ENCODE results near the gene COG3. TPM values are rescaled to one million over a fixed set of nuclear protein-coding genes. Genes with fewer than 3 reads are reported as not detected.

COG3 gene
- total RNA-seq, 1 donor: 31.2 TPM

DNA sequence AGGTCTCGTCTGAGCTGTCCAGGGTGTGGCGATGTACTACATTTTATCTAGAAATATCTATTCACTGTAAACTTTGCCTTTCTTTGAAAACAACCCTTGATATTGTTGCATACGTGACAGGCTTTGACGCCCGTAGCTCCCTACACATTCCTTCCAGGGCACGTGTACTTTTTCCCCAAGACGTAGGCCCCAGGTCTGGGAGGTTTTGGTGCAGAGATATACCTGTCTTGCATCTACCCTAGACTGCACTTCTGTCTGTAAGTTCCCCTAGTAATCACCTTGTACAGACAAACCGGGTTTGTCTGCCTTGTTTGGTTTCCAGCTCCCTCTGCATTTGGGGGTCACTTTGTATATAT is 81.6 kb downstream of the COG3 start:
- H3K4me3 ChIP-seq (ENCODE audit: low read depth, low read length): no peak overlapping the region
- DNase-seq (ENCODE audit: low read depth): no peak
- TF ChIP-seq, protein P1, sequence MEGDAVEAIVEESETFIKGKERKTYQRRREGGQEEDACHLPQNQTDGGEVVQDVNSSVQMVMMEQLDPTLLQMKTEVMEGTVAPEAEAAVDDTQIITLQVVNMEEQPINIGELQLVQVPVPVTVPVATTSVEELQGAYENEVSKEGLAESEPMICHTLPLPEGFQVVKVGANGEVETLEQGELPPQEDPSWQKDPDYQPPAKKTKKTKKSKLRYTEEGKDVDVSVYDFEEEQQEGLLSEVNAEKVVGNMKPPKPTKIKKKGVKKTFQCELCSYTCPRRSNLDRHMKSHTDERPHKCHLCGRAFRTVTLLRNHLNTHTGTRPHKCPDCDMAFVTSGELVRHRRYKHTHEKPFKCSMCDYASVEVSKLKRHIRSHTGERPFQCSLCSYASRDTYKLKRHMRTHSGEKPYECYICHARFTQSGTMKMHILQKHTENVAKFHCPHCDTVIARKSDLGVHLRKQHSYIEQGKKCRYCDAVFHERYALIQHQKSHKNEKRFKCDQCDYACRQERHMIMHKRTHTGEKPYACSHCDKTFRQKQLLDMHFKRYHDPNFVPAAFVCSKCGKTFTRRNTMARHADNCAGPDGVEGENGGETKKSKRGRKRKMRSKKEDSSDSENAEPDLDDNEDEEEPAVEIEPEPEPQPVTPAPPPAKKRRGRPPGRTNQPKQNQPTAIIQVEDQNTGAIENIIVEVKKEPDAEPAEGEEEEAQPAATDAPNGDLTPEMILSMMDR (IDR thresholded peaks at IDR 0.05; ENCODE audit: insufficient read depth, low read length): no peak

DNA sequence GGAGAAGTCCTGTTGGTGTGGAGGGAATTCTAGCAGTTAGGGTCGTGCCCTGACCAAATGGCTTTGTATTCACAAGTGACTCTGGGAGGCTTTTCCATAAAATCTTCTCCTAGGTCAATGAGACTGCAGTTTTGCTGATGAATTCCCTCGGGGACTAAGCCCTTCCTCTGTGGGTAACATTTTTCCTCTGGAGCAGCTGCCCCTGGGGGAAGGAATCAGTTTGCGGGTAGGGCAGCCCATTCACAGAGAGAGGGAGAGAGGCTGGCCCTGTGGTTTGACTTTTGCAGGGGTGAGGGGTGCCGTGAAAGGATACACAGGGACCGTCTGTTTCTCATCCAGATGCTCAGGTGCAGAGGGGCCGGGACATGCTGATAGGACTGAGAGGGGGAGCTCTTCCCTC is 83.5 kb downstream of the COG3 start:
- TF ChIP-seq, protein P1 (IDR thresholded peaks at IDR 0.05; ENCODE audit: insufficient read depth, low read length): no peak
- no peak overlapping the region for H3K4me3 ChIP-seq (ENCODE audit: low read depth, low read length)
- DNase-seq (ENCODE audit: low read depth): no peak

DNA sequence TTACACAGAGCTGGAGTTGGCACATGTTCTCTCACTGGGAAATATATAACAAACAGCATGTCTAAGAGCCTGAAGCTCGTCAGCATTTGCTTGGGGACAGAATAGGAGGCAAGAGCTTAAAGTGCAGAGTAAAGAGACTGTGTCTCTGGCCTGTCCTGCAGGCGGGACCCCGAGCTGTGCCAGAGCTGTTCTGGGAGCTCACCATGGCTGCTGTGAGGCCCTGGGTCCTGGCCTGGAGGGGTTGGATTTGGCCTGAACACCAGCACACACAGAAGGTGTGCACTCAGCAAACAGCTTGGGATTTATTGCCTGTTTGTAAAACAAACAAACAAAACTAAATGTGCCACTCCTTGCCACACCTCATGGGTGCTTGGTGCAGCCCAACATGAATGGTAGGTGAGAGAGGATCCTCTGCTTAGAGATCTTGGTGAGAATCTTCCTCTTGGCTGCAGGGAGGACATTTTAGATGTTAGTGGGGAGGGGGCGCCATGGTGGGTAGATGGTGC is 89.9 kb downstream of the COG3 start:
- H3K4me3 ChIP-seq (ENCODE audit: low read depth, low read length): no peak overlapping the region
- TF ChIP-seq, protein P1 (IDR thresholded peaks at IDR 0.05; ENCODE audit: insufficient read depth, low read length): no peak
- no peak for DNase-seq (ENCODE audit: low read depth)

DNA sequence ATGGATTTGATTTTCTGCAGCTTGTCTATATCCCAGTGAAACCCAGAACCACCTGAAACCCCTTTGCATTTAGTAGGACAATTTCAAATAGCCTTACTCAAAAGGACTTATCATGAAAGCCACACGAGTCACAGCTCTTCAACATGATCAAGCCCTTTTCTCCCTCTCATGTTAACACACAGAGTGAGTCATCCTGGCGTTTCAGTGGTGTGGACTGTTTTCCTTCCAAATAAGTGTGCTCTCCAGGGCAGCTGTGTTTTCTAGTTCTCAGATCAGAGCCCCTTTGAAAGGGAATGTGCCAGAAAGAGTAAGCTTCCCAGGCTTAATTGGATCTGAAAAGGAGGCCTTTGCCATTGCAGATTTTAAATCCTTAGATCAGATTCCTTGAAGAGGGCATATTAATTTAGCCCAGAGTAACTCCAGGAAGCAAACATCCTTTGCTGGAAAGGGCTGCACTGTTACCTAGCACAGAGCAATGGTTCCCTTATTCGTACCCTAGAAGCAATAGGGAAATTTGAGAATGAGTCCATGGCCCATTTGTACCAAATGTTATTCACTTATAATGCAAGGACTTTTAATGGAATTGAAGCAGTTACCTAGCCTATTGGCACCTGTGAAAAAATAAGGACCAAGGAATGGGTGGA is 99.5 kb downstream of the COG3 start:
- H3K4me3 ChIP-seq (ENCODE audit: low read depth, low read length): no peak overlapping the region
- peak; percentile 58 for DNase-seq (ENCODE audit: low read depth)

DNA sequence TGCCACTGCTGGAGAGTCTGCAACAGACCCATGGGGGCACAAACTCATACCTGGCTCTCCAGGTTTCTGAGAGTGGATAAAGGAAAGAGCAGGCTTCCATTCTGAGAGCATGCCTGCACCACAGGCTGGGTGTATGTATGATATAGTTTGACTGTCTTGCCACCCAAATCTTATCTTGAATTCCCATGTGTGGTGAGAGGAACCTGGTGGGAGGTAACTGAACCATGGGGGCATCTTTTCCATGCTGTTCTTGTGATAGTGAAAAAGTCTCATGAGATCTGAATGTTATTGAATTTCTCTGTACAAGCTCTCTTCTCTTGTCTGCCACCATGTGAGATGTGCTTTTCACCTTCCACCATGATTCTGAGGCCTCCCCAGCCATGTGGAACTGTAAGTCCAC is 100.6 kb downstream of the COG3 start:
- TF ChIP-seq, protein P1 (IDR thresholded peaks at IDR 0.05; ENCODE audit: insufficient read depth, low read length): no peak
- DNase-seq (ENCODE audit: low read depth): no peak
- H3K4me3 ChIP-seq (ENCODE audit: low read depth, low read length): no peak overlapping the region

More for the DNA sequence above, 99.5 kb downstream of the COG3 start:
- TF ChIP-seq, protein P1 (IDR thresholded peaks at IDR 0.05; ENCODE audit: insufficient read depth, low read length): no peak

DNA sequence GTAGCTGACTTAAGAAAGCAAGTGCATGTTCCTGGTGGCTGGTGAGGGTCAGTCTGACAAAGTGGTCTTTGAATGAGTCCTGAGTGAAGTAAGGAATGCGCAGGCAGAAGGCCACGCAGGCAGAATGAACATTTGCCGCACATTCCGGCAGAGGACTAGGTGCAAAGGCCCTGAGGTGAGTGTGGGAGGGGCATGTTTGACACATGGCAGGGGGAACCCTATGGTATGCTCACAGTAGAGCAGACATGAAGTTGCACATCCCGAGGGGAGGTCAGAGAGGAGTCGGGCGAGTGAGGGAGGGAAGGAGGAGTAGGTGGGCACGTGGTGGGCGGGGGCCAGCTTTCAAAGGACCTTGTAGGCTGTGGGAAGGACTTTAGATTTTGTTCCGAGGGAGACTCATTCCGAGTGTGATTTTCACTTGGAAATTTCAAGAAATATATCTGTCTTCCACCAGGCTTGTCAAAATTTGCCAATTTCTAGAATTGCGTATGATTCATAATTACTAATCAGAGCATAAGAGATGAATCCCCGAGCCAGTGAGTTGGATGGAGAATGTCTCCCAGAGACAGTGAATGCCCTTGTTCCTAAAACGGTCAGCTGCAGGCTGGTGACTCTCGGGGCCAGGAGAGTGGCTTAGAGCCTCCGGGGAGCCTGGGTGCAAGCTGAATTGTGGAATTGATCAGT is 110.5 kb downstream of the COG3 start:
- TF ChIP-seq, protein P1 (IDR thresholded peaks at IDR 0.05; ENCODE audit: insufficient read depth, low read length): no peak
- H3K4me3 ChIP-seq (ENCODE audit: low read depth, low read length): no peak overlapping the region
- no peak for DNase-seq (ENCODE audit: low read depth)

Measured in fibroblast of the aortic adventitia (primary cell).